Left cardiac atrium (tissue), 4 donors: ENCODE data around the gene SYT15. TPM values are rescaled to one million over a fixed set of nuclear protein-coding genes. Genes with fewer than 3 reads are reported as not detected.
"Not testable (repeated sequence)": the region's sequence is repeated elsewhere in the genome, so short reads cannot be mapped to it uniquely, and the experiment has no call there.

Experiments used
- ATAC-seq, 2 donors: fragments of 200-7000 bp; cut with Tn5 transposase; one replicate each; pipeline ENCODE4 v1.9.1; 2020; ENCODE audit warnings: mild to moderate bottlenecking in 2 of 2, moderate library complexity in 2 of 2
- DNase-seq: peaks from one replicate; pipeline ENCODE4 v3.0.0-alpha.2; 2020
- intact Hi-C, 2 donors: fragments of 100-400 bp; cut with DNase I; formaldehyde crosslinking; loops; one replicate each; pipeline versions ENCODE4 v1.14.1 to v1.15.1; 2022 to 2023
- total RNA-seq, 2 donors: library from RNA; stranded (reverse); fragmentation: NEBNext Ultra II Directional; extraction: Animal tissue kit (Norgen Biotek cat#: 25700); gene quantifications; one replicate each; pipeline ENCODE4 v1.2.1, GENCODE V29; 2021
- donor health status: DM: no; HTN: yes; CAD: no.
- donor health status: DM: no; HTN: yes; CAD: no; lungs with severe emphysema.
- donor health status: DM: yes; HTN: yes; CAD: no.
- donor health status: Dilated cardiomyopathy.

The SYT15 gene
- total RNA-seq, 2 donors from 2014 or later = 4.6 to 4.9 TPM

DNA sequence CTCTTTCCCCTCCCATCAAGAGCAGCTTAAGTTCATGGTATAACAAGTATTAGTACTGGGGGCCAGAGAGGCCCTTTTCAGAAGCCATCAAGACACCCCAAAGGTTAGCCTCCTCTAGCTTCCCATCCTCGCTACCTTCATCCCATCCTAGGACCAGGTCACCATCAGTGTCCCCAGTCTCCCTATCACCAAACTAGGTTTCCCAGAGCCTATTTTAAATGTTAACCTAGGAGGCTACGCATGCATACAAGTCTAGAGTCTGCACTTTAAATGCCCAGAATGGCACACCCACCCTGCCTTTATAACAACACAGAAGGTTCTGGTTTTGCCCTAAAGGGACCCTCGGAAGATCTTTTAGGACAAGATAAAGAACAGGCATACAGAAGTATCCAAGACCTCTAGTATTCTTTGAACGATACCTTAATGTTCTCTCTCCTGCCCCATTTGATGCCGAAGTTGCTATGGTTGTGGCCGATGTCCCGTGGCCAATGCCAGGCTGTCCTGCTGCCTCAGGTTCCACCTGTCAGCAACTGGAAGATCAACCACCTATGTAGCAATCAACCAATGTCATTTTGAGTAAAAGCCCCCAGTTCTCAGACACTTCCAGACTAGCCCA lies 24.7 kb upstream of the SYT15 start:
- intact Hi-C loops = no loop called here
- DNase-seq (no peak), ATAC-seq (no peak)

DNA sequence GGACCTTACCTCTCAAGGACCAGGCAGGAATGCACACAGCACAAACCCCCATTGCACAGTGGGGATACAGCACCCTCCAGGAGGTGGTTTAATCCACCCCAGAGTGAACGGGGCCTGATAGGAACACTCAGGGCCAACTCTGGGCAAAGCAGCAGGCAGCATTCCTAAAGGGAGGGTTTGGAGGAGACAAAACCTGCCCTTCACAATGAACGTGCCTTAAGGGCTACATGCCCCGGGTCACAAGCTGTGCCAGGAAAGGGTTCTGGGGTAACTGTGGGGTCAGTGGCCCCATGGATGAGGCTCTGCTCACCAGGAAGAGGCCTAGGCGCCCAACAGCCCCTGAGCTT lies 23.6 kb upstream of the SYT15 start:
- DNase-seq (no peak), ATAC-seq (no peak)
- intact Hi-C loops = no loop called here

DNA sequence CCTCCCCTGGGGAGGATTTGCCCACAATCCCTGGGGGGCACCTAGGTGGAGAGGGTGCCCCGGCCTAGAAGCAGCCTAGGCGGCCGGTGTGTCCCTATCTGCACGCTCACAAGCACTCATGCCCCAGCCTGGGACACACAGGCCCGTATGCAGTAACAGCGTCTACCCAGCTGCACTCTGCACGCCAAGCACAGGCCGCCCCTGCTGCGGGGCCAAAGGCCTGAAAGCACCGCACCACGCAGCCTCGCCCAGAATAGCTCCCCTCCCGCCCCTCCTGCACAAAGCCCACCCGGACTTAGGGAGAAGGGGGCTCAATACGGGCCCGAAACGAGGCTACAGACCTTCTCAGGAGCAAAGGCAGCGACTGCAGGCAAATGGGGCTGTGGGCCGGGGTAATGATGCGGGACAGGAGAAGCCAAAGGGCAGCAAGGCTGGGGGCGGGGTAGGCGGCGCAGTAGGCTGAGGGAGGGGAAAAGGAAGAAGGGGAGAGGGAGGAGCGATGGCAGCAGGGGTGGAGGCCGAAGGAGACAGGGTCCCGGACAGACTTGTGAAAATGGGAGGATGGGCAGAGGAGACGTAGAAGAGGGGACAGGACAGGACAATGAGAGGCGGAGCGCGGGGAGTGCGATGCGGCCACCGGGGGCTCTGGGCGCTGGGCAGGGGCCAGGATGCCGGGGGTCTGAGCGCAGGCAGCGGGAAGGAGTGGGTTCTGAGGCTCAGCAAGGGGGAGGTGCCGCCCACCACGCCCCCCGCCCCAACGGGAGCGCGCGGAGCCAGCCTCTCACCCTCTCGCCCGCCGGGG lies 23.0 kb upstream of the SYT15 start:
- intact Hi-C loops = no loop called here
- DNase-seq (no peak), ATAC-seq (peak; percentile 3 to 16)

DNA sequence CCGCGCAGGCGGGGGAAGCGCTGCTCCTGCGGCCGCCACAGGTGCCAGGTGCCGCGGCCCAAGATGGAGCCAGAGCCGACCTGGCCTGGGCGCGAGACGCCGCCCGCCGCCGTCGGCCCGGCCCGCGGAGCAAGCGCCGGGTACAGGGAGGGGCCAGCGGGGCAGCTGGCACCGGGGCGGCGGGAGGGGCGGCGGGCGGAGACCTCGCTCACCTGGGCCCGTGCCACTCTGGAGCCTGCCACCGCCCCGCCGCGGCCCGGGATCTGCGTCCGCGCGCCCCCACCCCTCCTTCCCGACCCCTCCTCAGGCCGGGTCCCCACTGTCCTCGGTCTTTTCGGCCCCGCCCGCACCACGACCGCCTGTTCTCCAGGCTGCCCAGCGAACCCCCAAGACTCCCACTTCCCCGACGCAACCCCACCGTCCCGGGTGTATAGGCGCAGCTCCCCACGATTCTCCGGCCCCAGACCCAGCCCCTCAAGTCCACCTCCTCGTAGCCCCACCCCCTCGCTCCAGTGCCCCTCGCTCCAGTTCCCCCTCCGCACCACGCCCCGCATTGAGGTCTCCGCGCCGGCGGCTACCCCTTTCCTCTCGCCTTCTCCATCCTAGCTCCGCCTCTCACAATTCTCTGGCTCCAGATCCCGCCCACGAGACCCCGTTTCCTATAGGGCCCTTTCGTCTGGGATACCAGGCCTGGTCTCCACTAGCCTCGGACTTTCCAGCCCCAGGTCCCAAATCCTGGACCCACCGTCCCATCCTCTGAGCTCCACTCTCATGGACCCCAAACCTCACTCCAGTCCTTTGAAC lies 22.2 kb upstream of the SYT15 start, which contains the start of gene GPRIN2:
GPRIN2 (minus strand) TSS at position 144 of the 804 bp plus-strand sequence. CDS start 5,922 bp downstream, outside the sequence.
- ATAC-seq (peak; percentile 36 to 44), DNase-seq (no peak)
- intact Hi-C loops = no loop called here

DNA sequence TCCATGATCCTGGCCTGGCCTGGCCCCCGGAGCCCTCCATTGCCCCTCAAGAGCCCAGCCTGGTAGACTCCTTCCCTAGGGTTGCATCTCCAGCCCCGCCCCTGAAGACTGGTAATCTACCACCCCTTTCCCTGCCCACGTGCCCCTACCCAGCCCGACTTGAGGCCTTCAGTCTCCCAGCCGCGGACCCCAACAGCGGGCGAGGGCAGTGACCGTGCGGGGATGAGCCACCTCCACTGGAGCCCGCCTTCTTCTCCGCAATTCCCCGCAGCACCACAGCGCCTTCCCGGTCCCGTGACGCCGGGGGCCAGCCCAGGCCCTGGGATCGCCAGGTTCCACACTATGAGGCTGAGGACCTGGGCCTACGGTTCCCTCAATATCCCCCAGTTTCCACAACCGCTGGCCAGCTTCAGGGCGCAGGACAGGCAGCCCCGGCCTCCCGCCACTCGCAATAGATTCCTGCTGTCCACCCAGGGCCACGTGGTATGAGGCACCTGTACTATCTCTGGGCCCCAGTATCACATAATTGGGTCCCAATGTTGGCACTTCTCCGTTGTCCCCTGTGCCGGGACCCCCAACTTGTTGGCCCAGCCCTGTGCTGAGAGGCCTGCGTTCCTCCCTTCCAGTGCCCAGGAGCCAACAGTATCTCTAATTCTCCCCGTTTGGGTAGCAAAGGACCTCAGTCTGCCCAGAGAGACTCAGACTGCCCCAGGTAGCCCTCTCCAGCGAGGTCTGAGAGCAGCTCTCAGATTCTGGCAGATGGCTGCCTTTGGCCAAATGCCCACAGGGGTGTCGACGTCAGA lies 21.4 kb upstream of the SYT15 start:
- intact Hi-C loops = no loop called here
- DNase-seq (no peak), ATAC-seq (no peak)

DNA sequence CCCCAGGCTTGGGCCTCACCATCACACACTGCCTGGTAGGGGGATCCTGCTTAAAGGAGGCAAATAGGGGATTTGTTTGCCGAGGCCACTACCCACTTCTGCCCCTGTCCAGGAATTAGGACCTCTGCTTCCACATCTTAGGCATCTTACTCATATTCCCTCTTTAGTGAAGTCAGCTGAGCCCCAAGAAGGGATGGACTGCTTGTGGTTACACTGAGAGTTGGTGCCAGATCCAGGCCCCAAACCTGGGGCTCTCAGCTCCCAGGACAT lies 20.9 kb upstream of the SYT15 start:
- ATAC-seq (no peak), DNase-seq (no peak)
- intact Hi-C loops = no loop called here

DNA sequence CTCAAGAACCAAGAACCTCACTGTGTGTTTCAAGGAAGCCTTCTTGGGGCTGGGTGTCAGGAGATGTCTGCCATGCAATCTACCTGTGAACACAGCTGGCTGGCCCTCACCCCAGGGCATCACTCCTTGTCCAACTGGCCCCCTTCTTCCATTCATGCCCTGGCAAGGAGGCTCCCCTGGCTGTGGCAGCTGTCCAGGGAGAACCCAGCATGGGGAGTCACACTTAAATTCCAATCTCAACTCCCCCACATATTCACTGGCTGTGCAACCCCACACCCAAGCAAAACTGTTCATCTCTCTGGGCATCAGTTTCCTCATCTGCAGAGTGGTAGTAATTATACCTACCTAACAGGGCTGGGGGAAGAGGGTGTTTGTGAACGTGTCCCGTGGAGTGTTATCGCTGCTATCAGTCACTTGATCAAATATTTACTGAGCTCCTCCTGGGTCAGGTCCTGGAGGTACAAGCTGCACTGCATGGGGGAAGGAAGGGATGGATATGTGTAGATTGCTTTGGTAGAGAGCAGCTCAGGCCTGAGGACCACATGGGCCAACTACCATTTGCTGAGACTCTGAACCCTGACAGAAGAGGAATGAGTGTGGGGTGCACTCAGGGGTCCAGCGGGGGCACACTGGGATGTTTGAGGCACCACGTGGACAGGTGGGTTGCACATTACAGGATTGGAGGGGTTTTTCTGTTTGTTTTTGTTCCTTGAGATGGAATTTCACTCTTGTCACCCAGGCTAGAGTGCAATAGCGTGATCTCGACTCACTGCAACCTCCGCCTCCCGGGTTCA lies 20.3 kb upstream of the SYT15 start:
- intact Hi-C loops = no loop called here
- ATAC-seq = no peak
- DNase-seq = no peak

DNA sequence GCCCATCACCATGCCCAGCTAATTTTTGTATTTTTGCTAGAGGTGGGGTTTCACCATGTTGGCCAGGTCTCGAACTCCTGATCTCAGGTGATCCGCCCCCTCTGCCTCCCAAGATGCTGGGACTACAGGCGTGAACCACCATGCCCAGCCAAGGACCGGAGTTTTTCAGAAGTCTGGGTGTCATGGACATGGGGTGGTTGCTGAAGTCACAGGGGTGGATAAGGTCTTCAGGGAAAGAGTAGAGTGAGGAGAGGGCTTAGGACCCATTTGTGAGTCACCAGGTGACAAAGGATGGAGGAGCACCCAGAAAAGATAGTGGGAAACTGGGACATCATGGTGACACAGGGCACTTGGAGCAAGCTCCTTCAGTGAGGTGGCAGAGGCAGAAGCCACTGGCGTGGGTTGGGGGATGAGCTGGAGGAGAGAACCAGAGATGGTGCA lies 19.7 kb upstream of the SYT15 start:
- DNase-seq = no peak
- intact Hi-C loops = no loop called here
- ATAC-seq = no peak

DNA sequence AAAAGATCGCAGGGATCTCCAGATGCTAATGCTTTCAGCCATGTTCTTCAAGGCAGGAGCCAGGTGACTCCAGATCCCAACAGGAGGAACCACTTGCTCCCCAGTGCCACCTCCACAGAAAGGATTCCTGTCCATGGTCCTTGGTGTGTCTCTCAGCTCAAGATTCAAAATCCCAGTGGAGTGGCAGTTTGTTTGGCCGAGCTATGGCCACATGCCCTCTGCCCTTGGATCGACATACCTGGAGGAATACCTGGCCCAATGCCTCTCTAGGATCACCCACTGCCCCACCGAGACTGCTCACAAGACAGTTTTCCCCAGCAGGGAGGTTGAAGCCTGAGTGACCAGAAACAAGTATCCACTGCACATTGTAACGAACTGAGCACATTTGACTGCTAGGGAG lies 18.5 kb upstream of the SYT15 start:
- ATAC-seq = no peak
- intact Hi-C loops = no loop called here
- no peak for DNase-seq

DNA sequence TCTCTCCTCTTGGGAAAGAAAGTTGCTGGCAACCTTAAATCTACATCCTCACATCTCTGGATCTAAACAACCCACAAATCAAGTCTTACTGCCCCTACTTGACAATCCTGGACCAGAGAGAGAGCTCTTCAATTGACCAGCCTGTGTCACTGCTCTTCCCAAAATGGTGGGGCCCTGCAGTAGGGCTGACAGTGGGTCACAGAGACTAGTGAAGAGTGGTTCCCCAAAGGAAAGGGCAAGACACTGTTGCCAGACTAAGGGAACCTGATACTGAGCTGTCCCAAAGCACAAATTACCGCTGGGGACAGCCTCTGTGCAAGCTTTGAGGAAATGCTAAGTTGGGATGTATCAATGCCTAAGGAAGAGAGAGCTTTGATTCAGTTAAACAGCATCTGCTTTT lies 18.0 kb upstream of the SYT15 start:
- ATAC-seq (no peak), DNase-seq (no peak)
- intact Hi-C loops = no loop called here

DNA sequence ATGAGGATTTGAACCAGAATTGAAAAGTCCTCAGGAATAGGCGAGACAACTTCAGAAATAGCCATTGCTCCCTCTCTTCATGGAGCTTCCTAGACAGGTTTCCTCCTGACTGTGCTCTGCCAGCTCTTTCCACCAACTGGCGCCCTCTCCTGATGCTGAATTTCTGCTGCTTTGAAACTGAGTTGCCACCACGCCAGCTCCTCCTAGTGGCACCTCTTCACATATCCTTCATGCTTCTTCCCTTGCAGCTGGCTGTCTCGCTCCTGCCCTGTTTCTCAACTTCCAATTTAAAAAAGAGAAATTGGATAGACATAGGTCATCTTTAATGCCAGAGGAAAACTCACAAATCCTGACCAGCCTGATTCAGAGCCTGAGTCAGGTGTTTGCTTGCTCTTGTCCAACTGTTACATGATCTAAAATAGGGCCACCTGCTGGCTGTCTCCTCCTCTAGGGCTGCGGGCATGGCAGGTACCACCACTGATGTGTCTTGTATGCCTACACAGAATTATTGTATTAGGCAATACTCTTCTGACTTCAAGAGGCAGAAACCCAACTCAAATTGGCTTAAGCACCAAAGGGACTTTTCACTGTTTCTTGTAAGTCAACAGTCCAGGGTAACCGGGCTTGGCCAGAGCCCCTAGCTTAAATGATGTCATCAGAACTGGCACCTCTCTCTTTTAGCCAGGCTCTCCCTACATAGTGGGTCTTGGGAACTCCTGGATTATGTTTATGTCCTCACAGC lies 13.2 kb upstream of the SYT15 start:
- intact Hi-C loops = not testable (repeated sequence)
- peak; percentile 92 for ATAC-seq
- peak; percentile 66 for DNase-seq

DNA sequence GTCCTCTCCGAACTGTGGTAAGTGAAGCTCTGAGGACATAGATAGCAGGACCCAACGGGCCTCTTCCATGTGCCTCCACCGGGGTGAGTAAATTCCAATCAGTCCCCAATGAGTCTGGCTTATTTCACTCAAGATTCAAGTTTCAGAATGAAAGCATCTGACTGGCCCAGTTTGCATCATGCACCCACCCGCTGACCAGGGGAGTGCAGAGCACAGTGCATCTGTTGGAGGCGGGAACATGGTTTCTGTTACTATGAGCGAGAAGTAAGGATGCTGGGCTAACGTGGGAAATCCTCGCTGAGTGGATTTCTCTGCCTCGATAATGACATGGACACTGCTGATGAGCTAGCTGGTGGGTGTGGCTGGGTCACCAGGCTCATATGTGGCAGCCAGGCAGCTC lies 11.8 kb upstream of the SYT15 start:
- DNase-seq, ATAC-seq, intact Hi-C loops: not testable (repeated sequence)

DNA sequence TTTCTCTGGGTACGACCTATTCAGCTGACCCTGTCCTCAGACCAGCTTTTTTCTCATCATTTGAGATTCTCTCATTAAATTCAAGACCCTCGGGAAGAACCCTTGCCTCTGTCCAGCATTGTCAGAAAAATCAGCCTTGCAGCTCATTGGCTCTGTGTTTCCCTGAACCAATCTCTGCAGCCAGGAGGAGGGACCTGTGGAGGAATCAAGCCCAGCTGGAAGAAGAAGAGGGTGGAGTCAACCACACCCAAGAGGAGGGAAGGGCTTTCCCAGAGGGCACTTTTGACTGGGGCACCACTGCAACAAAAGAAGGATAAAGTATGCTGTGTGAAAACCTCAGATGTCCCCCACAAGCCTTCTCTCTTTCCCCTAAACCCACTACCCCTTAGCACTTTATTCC lies 8.3 kb upstream of the SYT15 start:
- ATAC-seq, DNase-seq, intact Hi-C loops: not testable (repeated sequence)

DNA sequence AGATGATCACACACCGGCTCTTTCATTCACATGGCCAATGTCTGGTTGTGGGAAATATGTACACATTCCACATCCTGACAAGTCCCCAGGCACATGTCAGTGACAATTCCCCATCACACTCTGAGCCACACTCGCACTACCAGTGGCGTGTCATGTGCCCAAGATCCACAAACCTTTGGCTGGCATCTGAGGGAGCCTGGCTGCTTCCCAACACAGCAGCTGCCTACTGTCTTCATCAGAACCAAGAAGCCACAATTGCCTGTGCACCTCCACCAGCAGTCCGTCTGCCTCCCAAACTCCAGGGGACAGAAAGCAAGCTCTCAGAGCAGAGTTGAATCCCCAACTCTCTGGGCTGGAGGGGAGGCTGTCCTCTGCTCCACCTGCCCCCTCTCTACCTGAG lies 6.2 kb upstream of the SYT15 start:
- ATAC-seq = peak; percentile 39 to 60
- DNase-seq, intact Hi-C loops: not testable (repeated sequence)

DNA sequence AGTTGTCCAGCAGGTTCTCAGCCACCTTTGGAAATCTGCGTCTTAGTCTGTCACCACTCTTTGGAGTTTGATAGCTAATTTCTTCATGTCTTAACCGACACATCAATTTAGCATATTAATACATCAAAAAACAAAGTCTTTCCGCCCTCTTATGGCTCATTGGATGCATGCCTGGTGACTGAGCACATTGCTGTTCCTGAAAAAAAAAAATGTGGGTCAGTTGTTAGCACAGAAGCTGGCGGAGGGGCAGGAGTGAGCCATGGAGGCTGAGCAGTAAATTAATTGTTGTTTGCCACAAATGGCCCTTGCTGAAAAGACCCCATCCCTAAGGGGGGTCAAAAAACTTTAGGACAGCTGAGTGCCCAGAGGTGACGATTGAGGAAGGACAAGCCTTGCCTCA lies 5.6 kb upstream of the SYT15 start:
- intact Hi-C loops, ATAC-seq, DNase-seq: not testable (repeated sequence)

DNA sequence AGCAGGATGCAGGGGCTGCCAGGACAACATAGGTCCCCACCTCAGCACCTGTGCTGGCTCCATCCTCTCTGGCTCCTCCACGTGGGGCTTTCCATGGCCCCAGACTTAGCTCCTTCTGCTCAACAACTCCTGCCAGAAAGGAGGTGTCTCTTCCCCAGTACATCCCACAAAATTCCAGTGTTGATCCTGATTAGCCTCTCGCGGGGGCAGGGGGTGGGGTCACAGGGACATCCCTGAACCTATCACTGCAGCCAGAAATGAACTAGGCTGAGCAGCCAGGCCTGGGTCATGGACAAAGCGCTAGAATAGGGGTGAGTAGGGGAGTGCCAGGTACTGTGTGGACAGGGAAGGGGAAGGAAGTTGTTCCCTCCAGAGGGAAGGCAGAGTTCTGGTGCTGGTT lies 5.0 kb upstream of the SYT15 start:
- intact Hi-C loops, ATAC-seq, DNase-seq: not testable (repeated sequence)

DNA sequence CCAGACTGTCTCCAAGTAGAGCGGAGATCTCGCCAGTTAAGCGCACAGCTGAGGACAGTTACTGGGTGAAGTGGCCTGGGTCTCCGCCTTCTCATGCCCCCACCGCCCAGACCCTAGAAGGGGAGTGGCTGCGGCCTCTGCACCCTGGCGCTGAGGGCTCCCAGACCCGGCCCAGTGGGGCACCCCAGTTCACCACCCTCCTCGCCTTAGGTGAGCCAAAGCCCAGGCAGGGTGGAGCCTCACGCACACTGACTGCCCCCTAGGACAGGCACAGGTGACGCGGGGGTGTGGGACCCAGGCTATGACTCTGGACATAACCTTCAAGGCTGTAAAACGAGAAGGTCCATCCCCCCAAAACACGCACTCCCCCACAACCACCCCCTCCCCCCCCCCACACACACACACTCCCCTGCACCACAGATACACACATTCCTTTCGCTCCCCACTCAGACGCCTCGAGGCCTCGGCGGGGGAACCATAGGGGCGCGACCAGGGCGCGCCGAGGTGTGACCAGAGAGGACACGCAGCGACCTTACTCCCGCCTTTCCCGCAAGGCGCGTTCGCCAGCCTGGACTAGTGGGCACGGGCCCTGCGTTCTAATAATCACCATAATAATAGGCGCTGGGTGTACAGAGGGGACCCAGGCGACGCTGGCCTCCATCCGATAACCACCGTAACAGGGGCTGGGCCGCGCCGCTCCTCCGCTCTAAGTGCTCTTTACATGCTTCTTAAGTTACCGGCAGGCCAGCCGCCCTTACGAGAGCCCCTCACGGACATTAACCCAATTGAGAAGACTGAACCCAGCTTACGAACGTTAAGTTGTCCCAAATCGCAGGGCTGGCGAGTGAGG lies 1.1 kb upstream of the SYT15 start:
- ATAC-seq, intact Hi-C loops, DNase-seq: not testable (repeated sequence)
